RWPE1 (cell line): ENCODE data around the gene DGKH.
A peak's percentile ranks its signal among the peaks of the same experiment; 100 is the strongest.

ENCODE experiments used
- CTCF ChIA-PET: fragments of 350-600 bp; sonication (Branson Sonifier 250); formaldehyde crosslinking; extraction: SDS; loops from one replicate; lab custom pipeline; 2021; lab: Yijun Ruan, JAX
- POLR2A ChIA-PET: fragments of 400-600 bp; formaldehyde crosslinking; extraction: SDS; loops from one replicate; lab custom pipeline; 2020; ENCODE audit warnings: antibody characterized with exemption; ENCODE audit not compliant: low non-redundant PET; lab: Yijun Ruan, JAX
- DNase-seq: peaks from one replicate; pipeline ENCODE4 v3.0.0; 2012; ENCODE audit warnings: low spot score
- H3K27ac ChIP-seq: fragments of 450-650 bp; 2 replicates; pipeline ENCODE4 v1.5.1; 2017
- CTCF ChIP-seq: fragments of 450-650 bp; conservative IDR thresholded peaks from 2 replicates; pipeline ENCODE4 v1.5.1; 2017; ENCODE audit warnings: low read depth, mild to moderate bottlenecking

DGKH gene

GRCh38 chr13:42027286-42027685 is 21.2 kb upstream of the DGKH start:
- DNase-seq, result no peak
- ChIA-PET POLR2A (no interaction called here), CTCF (no interaction called here)
- no peak for TF ChIP-seq CTCF
- H3K27ac ChIP-seq, result no peak overlapping the region

GRCh38 chr13:42028113-42028799 is 20.2 kb upstream of the DGKH start:
- no peak for DNase-seq
- CTCF ChIA-PET, result no interaction called here
- POLR2A ChIA-PET, result no interaction called here
- peak overlapping the region; percentile 55 for H3K27ac ChIP-seq
- TF ChIP-seq CTCF, result no peak

- ChIA-PET CTCF (interaction anchor here (0.6 kb wide), 1 partner anchor 1024 kb away, joined by 6 read pairs; no protein-coding TSS in a partner anchor), POLR2A (no interaction called here)
- no peak for TF ChIP-seq CTCF
- H3K27ac ChIP-seq, result no peak overlapping the region
- DNase-seq, result no peak
Observed at GRCh38 chr13:42035905-42036521, 12.4 kb upstream of the DGKH start.

- no peak overlapping the region for H3K27ac ChIP-seq
- no peak for DNase-seq
- no peak for TF ChIP-seq CTCF
- ChIA-PET CTCF (interaction anchor here (0.6 kb wide), 1 partner anchor 1025 kb away, joined by 6 read pairs; no protein-coding TSS in a partner anchor), POLR2A (no interaction called here)
Observed at GRCh38 chr13:42036711-42037110, 11.7 kb upstream of the DGKH start.

- TF ChIP-seq CTCF, result no peak
- no peak for DNase-seq
- H3K27ac ChIP-seq, result peak overlapping the region; percentile 98
- POLR2A ChIA-PET, result no interaction called here
- CTCF ChIA-PET, result no interaction called here
Observed at GRCh38 chr13:42038661-42039456, 9.6 kb upstream of the DGKH start.

GRCh38 chr13:42039457-42039945 is 8.9 kb upstream of the DGKH start:
- ChIA-PET POLR2A (interaction anchor here (0.6 kb wide), 1 partner anchor 132 kb away, joined by 3 read pairs; no protein-coding TSS in a partner anchor), CTCF (no interaction called here)
- DNase-seq, result peak; percentile 25

More at GRCh38 chr13:42039457-42039945, 8.9 kb upstream of the DGKH start:
- no peak for TF ChIP-seq CTCF
- H3K27ac ChIP-seq, result peak overlapping the region; percentile 98
